HG02938 (cell line): ENCODE data around the gene TRIM66.

Experiments used
- ATAC-seq: cut with Tn5 transposase; IDR thresholded peaks from one replicate; pipeline ENCODE4 v1.9.1; 2021; ENCODE audit warnings: mild to moderate bottlenecking, moderate library complexity; ENCODE audit not compliant: unreplicated experiment

The TRIM66 gene, protein sequence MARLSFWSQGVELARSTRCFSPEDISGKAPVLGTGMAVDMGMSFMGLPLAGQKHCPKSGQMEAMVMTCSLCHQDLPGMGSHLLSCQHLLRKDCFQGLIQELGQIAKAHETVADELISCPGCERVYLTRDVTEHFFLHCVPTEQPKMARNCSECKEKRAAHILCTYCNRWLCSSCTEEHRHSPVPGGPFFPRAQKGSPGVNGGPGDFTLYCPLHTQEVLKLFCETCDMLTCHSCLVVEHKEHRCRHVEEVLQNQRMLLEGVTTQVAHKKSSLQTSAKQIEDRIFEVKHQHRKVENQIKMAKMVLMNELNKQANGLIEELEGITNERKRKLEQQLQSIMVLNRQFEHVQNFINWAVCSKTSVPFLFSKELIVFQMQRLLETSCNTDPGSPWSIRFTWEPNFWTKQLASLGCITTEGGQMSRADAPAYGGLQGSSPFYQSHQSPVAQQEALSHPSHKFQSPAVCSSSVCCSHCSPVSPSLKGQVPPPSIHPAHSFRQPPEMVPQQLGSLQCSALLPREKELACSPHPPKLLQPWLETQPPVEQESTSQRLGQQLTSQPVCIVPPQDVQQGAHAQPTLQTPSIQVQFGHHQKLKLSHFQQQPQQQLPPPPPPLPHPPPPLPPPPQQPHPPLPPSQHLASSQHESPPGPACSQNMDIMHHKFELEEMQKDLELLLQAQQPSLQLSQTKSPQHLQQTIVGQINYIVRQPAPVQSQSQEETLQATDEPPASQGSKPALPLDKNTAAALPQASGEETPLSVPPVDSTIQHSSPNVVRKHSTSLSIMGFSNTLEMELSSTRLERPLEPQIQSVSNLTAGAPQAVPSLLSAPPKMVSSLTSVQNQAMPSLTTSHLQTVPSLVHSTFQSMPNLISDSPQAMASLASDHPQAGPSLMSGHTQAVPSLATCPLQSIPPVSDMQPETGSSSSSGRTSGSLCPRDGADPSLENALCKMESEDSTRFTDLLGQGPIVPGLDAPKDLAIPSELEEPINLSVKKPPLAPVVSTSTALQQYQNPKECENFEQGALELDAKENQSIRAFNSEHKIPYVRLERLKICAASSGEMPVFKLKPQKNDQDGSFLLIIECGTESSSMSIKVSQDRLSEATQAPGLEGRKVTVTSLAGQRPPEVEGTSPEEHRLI (N-terminal part only)

GRCh38 chr11:8682303-8683114, at the start of gene TRIM66, which contains the start of gene RPL27A:
Gene TRIM66, minus strand, starts transcription at chr11:8682665. Its CDS starts 10,391 bp downstream, at chr11:8672274.
Gene RPL27A, plus strand, starts transcription at chr11:8682792. Its CDS starts 22 bp downstream, at chr11:8682814.
- peak; percentile 97 for ATAC-seq

DNA sequence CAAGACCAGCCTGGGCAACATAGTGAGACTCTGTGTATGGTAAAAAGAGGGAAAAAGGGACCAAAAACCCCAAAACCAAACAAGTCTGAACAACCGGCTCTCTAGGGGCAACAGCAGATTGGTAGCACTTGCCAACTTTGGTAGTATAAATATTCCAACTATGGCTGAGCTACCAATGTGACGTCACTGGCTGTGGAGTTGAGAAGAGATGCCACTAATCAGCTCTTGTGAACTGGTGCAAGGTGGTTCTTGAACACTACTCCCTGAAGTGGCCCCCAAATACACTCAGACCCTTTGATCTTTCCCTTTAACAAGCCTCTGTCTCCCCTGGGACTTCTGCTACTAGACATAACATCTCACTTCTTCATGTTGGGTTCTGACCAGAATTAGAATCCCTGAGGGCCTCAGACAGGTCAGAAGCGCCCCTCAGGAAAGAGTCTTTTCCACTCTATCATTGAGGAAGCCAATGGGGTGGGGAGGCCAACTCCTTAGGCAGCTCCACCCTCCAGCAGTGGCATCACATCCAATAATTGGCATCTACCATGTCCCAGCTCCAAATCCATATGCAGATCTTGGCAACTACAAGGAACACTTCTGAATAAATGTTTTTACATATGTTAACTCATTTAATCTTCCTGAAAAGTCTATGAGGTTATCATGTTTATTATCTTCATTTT, 49.3 kb upstream of the TRIM66 start:
- ATAC-seq, result no peak

GRCh38 chr11:8730697-8731020, 48.2 kb upstream of the TRIM66 start:
- ATAC-seq, result no peak

DNA sequence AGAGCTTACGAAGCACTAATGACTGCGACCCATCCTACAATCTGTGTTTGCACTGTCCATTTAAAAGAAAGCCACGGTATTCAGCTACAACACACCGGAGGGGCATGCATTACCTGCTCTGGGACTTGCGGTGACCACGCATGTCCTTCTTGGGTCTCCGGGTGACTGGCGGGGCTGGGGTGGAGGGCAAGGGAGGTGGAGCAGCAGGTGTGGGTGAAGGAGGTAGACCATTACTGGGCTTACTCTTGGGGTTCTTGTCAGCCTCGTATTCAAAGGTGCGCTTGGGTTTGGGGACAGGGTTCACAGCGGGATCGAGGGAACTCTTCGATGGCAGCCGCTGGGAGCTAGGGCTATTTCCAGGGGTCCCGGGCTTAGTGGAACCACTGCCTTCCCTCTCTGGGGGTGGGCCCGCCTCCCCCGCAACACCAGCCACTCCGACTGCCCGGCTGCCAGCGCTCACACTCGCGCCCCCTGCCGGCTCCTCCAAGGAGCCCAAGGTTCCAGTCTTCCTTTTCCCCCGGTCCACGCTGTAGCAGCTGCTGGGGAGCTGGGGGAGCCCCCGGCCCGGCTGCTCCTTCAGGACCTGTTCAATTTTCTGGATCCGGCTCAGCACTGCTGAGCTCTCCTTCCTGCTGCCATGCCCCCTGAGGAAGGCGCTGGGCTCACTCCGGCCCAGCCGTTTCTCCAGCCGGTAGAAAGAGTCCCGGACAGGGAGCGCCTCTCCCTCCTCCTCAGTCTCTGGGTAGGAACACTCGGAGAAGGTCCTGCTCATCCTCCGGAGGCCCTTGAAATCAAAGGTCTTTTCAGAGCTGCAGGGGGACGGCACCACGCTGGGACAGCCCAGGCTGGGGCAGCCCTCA, 47.6 kb upstream of the TRIM66 start:
- ATAC-seq, result no peak

- no peak for ATAC-seq
Measured at GRCh38 chr11:8729067-8729466, 46.6 kb upstream of the TRIM66 start.

DNA sequence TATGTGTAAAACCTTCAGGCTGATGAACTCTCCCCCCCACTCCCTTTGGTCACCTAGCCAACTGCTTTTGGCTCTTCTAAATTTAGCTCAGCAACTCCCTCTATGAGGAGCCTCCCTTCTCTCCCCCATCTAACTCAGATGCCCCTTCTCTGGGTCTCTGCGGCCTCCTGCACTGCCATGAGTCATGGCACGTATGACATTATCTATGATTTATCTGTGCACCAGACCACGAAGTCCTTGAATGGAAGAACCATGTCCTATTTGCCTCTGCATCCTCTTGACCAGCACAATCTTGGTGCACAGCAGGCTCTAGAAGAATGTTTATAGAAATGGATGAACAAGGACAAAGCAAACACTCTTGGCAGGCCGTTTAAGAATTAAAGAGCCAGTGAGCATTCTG, 46.1 kb upstream of the TRIM66 start:
- no peak for ATAC-seq

GRCh38 chr11:8726395-8726794, 43.9 kb upstream of the TRIM66 start:
- ATAC-seq, result no peak

- ATAC-seq, result no peak
Measured at GRCh38 chr11:8724682-8725081, 42.2 kb upstream of the TRIM66 start.

- ATAC-seq, result no peak
Measured at GRCh38 chr11:8723711-8724110, 41.2 kb upstream of the TRIM66 start.

DNA sequence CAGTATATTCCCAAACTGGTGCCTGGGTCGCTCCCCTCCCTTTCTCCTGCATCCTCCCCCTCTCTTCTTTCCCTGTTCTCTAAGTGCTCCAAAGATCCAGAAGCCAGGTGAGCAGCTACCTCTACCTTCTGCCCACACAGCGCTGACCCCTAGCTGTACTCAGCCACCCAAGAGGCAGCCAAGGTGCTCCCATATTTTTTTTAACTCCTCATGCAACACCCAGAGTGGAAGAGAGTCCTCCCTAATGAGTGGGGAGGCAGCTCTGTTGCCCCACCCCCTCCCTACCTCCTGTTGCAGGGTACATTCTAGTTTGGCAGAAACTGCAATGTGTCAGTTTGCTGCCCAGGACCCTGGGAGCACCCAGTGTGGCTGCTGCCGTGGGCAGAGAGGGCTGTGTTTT, 40.3 kb upstream of the TRIM66 start:
- ATAC-seq, result no peak

DNA sequence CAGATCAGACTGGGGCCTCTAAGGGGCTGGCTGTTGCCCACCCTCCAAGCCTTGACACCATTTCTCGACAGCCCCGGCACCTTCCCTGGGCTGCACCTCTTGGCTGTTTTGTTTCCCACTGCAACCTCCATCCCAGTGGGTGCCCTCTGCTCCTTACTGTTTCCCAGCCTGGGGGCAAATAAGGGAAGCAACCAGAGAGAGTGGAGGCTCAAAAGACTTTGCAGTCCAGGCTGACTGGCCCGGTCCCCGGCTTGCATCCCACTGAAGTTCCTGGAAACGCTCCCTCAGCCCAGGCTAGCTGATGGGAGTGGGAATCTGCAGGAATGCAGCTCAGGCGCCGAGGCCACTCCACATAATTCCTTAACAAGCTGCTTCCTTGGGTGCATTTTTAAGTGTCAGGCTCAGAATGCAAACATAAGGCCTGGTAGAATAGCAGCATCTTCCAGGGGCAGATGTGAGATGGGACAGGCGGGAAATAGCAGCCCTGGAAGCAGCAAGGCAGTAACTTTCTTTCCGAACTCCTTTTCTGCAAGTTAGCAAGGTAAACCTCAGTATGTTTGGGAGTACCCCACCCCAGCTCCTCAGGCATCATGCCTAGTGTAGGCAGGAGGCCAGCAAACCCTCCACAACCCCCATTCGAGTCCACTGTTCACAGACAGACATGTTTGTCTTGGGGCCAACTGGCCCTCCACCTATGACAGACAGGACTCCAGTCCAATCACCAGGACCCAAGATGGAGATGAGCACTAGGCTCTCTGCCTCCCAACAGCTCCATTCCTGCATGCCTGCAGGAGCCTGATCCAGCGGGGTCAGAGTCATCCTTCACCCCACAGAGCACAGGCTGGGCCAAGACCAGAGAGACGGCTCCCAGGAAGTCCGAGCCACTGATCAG, 39.4 kb upstream of the TRIM66 start:
- no peak for ATAC-seq

DNA sequence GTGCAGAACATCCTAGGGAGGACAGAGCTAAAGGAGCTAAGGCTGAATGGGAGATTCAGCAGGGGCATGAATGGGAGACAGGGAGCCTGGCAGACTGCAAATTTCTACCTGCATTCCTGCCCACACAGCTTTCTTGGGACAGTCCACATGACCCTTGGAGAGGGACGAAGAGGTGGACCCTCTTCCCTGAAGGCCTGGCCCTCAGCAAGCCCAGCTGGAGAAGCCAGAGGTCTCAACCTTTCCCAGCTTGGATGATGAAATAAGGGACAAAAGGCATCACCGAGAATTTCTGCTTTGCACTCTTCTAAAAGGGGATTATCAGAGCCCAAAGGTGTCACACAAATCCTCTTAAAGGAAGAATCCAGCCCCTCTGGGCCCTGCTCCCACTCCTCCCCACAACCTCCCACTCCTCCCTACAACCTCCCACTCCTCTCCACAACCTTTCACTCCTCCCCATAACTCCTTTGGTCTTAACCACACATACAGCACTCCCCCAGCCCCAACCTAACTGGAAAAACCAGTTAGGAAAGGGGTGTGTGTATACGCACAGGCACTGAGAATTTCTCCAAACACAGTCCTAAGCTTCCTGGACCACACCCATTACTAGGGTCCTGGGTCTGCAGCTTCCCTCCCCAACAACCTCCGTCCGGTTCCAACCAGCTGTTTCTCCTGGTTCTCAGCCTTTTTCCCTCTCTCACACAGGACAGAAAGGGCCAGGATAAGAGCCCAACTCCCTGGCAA, 38.6 kb upstream of the TRIM66 start:
- no peak for ATAC-seq

DNA sequence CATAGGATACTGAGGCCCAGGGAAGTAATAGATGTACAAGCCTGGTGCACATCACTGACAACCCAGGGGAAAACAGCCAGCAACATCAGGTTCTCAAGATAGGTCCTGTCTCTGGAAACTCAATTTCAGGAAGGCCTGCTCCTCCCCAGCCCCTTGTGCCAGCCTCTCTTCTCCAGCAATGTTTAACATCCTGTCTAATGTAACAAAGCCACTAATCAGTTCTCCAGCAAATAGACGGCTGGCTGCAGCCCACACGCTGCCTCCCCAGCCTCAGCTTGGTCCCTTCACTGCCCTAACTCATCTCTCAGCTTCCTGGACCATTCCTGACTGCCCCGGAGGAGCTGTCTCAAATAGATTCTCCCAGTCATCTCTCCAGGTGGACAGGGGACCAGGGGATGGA, 37.9 kb upstream of the TRIM66 start:
- ATAC-seq, result no peak

GRCh38 chr11:8719721-8720120, 37.3 kb upstream of the TRIM66 start:
- no peak for ATAC-seq

DNA sequence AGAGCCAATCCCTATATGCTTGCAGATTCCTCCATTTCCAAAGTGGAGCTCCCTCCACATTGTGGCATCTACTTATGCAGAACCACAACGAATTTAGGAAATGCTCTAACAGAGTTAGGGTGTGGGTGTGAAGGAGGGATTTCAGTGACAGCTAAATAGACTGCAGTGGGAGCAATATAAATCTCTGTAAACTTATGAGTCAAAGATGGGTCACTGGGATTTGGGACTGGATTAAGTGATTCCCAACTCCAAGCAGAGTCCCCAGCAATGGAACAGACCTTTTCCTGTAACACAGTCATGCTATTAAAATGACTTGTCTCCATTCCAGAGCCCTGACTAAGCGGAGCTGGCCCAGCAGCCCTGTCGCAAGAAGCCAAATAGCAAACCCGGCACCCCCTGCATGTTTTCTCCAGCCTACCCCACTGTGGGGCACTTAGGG, 36.8 kb upstream of the TRIM66 start:
- no peak for ATAC-seq

GRCh38 chr11:8717876-8718753, 35.6 kb upstream of the TRIM66 start:
- no peak for ATAC-seq

- no peak for ATAC-seq
Measured at GRCh38 chr11:8717544-8717875, 35.0 kb upstream of the TRIM66 start.
